Aorta (tissue), 5 donors: ENCODE measurements around the gene ZNF148. TPM values are rescaled to one million over a fixed set of nuclear protein-coding genes. Genes with fewer than 3 reads are reported as not detected.

Experiments
- ATAC-seq: fragments of 200-7000 bp; cut with Tn5 transposase; one replicate; pipeline ENCODE4 v1.9.1; 2022; ENCODE audit warnings: moderate library complexity; ENCODE audit not compliant: low FRiP score
- DNase-seq, 2 donors: peaks; one replicate each; pipeline ENCODE4 v3.0.0-alpha.2; 2020
- H3K27ac ChIP-seq, 2 donors: one replicate each; pipeline ENCODE4 v1.5.1; 2013; ENCODE audit warnings: low read length in 2 of 2, mild to moderate bottlenecking in 2 of 2, moderate library complexity in 2 of 2, control low read depth in 1 of 2, inconsistent platforms in 1 of 2, low read depth in 1 of 2
- H3K27me3 ChIP-seq, 2 donors: one replicate each; pipeline ENCODE4 v1.6.1; 2013; ENCODE audit warnings: control low read depth in 1 of 2, low read length in 1 of 2, mild to moderate bottlenecking in 1 of 2, moderate library complexity in 1 of 2; ENCODE audit not compliant: insufficient read depth in 2 of 2, control insufficient read depth in 1 of 2
- H3K36me3 ChIP-seq, 2 donors: one replicate each; pipeline ENCODE4 v1.6.1; 2013; ENCODE audit warnings: control low read depth in 1 of 2, low read length in 1 of 2, mild to moderate bottlenecking in 1 of 2; ENCODE audit not compliant: insufficient read depth in 2 of 2, control insufficient read depth in 1 of 2
- H3K4me1 ChIP-seq, 2 donors: one replicate each; pipeline ENCODE4 v1.6.1; 2013; ENCODE audit warnings: low read length in 2 of 2, control low read depth in 1 of 2, mild to moderate bottlenecking in 1 of 2, moderate library complexity in 1 of 2; ENCODE audit not compliant: insufficient read depth in 2 of 2, control insufficient read depth in 1 of 2
- H3K4me3 ChIP-seq, 2 donors: one replicate each; pipeline ENCODE4 v1.5.1; 2013; ENCODE audit warnings: low read length in 2 of 2, control low read depth in 1 of 2, mild to moderate bottlenecking in 1 of 2
- H3K9me3 ChIP-seq: one replicate; pipeline ENCODE4 v1.6.1; 2013; ENCODE audit warnings: mild to moderate bottlenecking, low read length; ENCODE audit not compliant: control insufficient read depth
- WGBS, 2 donors: extraction: QIAGEN DNeasy Blood & Tissue Kit; methylation state at CpG; one replicate each; pipeline ENCODE4 v1.1.7; 2013; 5-methylcytosine and 5-hydroxymethylcytosine counted together
- intact Hi-C, 2 donors: fragments of 100-400 bp; cut with DNase I; formaldehyde crosslinking; loops; one replicate each; pipeline versions ENCODE4 v1.14.2 to v1.15.0; 2022
- polyA plus RNA-seq, 2 donors: library from polyadenylated mRNA; stranded (reverse); fragments of 200-250 nt; gene quantifications; one replicate each; pipeline ENCODE4 v1.2.3, GENCODE V29; 2013
- total RNA-seq, 2 donors: library from RNA; stranded (reverse); fragmentation: NEBNext Ultra II Directional; extraction: Animal tissue kit (Norgen Biotek cat#: 25700); gene quantifications; one replicate each; pipeline ENCODE4 v1.2.1, GENCODE V29; 2021
- donor health status: healthy with polysubstance abuse.
- donor health status: Bipolar disorder and iron deficiency.
- donor health status: DM: no; HTN: no; CAD: no.
- donor health status: DM: no; HTN: no; CAD: no.
- donor health status: DM: yes; HTN: yes; CAD: no.

The ZNF148 gene
- total and polyA plus RNA-seq, 4 donors = 5.3 to 63.8 (median 29.6) TPM

DNA sequence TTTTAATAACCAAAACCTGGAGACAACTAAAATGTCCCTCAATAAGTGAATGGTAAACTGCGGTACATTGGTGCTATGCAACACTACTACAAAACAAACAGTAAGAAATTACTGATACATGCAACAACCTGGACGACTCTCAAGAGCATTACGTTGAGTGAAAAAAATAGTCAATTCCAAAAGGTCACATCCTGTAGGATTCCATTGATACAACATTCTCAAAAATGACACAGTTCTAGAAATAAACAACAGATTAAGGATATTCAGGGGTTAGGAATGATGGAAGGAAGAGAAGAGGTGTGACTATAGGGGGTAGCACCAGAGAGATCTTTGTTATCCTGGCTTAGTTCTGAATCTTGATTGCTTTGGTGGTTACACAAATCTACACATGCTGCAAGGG lies 72.2 kb downstream of the ZNF148 start:
- DNase-seq (no peak), ATAC-seq (no peak)
- intact Hi-C loops = loop anchor here in 1 of 2 donors (10.0 kb wide), 1 partner anchor 62 kb away; no protein-coding TSS in a partner anchor
- Histone ChIP-seq H3K4me3 (no peak overlapping the region), H3K36me3 (no peaks in the 10 kb centered on the region), H3K27ac (no peak overlapping the region), H3K27me3 (no peaks in the 10 kb centered on the region), H3K4me1 (no peaks in the 10 kb centered on the region), H3K9me3 (no peaks in the 10 kb centered on the region)
- WGBS, 2 donors = 91 to 93% methylated on average over 3 of the region's 3 CpGs

DNA sequence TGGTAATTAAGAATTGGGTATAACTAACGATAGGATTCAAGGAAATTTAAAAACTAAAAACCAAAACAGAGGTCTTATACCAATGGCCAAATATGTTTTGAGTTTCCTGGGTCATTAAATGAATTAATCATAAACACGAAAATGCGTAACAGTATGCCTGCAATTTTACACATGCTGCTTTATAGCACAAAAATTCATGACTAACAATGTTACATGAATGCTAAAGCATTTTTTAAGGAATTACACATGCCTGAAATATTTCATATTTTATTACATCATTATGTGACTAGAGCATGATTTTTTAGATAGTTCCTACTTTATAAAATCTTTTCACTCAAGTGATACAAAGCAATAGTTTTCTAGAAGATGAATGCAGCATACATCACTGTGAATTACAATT lies 74.7 kb downstream of the ZNF148 start:
- Histone ChIP-seq H3K27ac (no peak overlapping the region), H3K36me3 (no peaks in the 10 kb centered on the region), H3K4me3 (no peak overlapping the region), H3K27me3 (no peaks in the 10 kb centered on the region), H3K4me1 (no peaks in the 10 kb centered on the region), H3K9me3 (no peaks in the 10 kb centered on the region)
- intact Hi-C loops = loop anchor here in 1 of 2 donors (10.0 kb wide), 1 partner anchor 64 kb away; no protein-coding TSS in a partner anchor
- no peak for ATAC-seq
- no peak for DNase-seq
- 64 to 75% methylated on average over 3 of the region's 3 CpGs for WGBS, 2 donors

DNA sequence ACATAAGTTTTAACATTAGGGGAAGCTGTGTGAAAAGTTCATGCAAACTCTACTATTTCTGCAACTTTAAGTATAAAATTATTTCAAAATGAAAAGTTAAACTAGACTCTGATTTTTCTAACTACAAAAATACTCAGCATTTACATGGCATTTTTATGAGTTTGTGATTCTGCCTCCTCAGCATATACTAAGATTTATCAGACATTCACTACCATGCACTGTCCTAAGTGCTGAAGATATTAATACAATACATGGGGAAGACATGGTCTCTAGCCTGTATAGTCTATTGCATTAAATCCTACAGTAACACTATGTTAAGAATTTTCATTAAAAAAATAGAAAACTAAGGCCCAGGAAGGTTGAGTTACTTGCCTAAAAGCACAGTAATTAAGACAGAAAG lies 80.7 kb downstream of the ZNF148 start:
- Histone ChIP-seq H3K4me1 (no peaks in the 10 kb centered on the region), H3K27me3 (no peaks in the 10 kb centered on the region)
- intact Hi-C loops = no loop called here

DNA sequence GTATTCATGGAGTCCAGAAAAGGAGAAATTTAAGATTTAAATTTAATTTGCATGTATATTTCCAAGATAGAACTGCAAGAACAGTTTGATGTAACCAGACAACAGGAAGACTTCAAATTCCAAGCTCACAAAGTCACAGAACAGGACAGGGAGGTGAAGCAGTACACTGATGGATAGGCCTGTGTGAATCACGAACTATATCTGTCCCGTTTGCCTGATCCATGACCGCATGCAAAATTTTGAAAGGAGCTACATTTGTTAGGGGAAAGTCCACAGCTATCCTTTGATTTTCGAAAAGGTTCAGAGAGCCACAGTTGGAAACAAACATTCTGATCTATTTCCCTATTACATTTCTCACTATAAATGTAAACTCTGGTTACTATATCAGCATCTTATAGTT lies 83.1 kb downstream of the ZNF148 start:
- Histone ChIP-seq H3K9me3 (no peaks in the 10 kb centered on the region), H3K27me3 (no peaks in the 10 kb centered on the region), H3K36me3 (peaks cover 2 to 7% of the 10 kb centered on the region in 2 donors), H3K4me3 (no peak overlapping the region), H3K27ac (no peak overlapping the region), H3K4me1 (no peaks in the 10 kb centered on the region)
- WGBS, 2 donors = 89 to 92% methylated on average over 4 of the region's 4 CpGs
- DNase-seq = no peak
- no peak for ATAC-seq
- intact Hi-C loops = no loop called here

More for the DNA sequence above, 80.7 kb downstream of the ZNF148 start:
- no peak overlapping the region for H3K27ac ChIP-seq
- ATAC-seq = no peak
- no peak for DNase-seq
- no peak overlapping the region for H3K4me3 ChIP-seq
- no peaks in the 10 kb centered on the region for H3K36me3 ChIP-seq
- no peaks in the 10 kb centered on the region for H3K9me3 ChIP-seq

DNA sequence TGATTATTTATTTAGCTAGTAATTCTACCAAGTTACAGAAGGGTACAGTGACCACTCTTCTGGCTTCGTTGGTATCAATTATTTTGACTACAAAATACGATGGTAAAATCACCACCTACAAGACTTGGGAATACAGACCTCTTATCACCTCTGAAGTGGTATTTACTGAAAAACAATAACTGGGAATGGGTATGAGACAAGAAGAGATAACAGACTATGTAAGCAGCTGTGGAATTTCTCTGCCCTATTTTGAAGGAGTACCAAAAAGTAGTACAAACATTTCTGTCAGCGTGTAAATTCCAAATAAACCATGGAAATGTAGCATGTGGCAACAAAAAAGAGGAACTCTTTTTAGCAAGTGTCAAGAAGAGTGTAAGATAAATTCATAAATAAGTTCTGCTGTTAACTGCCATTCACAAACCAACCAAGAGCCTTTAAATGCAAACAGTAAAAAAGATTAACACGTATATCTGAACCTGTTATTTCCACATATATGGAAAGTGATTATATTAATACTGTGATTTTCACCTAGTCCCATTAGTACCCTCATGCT lies 85.6 kb downstream of the ZNF148 start:
- 27 to 41% methylated on average over 4 of the region's 4 CpGs for WGBS, 2 donors
- Histone ChIP-seq H3K9me3 (no peaks in the 10 kb centered on the region), H3K27ac (no peak overlapping the region), H3K27me3 (no peaks in the 10 kb centered on the region), H3K4me3 (no peak overlapping the region), H3K4me1 (no peaks in the 10 kb centered on the region), H3K36me3 (peaks cover 2 to 7% of the 10 kb centered on the region in 2 donors)
- no peak for ATAC-seq
- intact Hi-C loops = no loop called here
- no peak for DNase-seq

DNA sequence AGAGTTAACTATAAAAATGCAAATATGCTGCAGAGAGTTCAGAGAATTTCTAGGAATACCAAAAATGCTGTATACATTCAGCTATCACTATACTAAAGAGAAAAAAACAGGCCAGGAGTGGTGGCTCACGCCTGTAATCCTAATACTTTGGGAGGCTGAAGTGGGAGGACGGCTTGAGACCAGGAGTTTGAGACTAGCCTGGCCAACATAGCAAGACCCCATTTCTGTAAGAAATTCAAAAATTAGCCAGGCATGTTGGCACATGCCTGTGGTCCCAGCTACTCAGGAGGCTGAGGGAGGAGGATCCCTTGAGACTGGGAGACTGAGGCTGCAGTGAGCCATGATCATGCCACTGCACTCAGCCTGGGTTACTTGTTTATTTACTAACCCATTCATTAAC lies 87.9 kb downstream of the ZNF148 start:
- DNase-seq (no peak), ATAC-seq (no peak)
- intact Hi-C loops = no loop called here
- Histone ChIP-seq H3K27ac (no peak overlapping the region), H3K4me3 (no peak overlapping the region), H3K4me1 (no peaks in the 10 kb centered on the region), H3K27me3 (no peaks in the 10 kb centered on the region), H3K9me3 (no peaks in the 10 kb centered on the region), H3K36me3 (peaks cover 2 to 7% of the 10 kb centered on the region in 2 donors)
- 98 to 99% methylated on average over 2 of the region's 2 CpGs for WGBS, 2 donors

DNA sequence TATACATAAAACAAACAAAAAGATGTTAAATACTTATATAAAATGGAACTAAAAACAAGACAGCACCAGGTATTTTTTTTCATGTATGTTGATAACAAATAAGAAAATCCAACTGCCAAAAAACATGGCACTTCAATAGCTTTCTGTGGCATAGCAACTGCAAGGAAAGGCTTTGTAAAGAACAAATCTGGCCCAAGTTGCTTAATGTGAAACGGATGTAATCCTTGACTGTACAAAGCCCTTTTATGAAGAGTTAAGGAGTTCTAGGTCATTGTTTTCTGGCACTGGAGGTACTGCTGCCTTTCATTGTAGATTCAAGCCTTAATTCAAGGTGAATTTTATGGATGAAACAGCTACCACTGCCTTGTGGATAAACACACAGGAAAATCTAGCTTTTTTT lies 93.7 kb downstream of the ZNF148 start:
- Histone ChIP-seq H3K36me3 (no peaks in the 10 kb centered on the region), H3K27ac (no peak overlapping the region), H3K4me3 (no peak overlapping the region), H3K27me3 (no peaks in the 10 kb centered on the region), H3K9me3 (no peaks in the 10 kb centered on the region), H3K4me1 (no peaks in the 10 kb centered on the region)
- no peak for ATAC-seq
- DNase-seq = no peak
- 63 to 71% methylated on average over 1 of the region's 1 CpG for WGBS, 2 donors
- intact Hi-C loops = no loop called here

DNA sequence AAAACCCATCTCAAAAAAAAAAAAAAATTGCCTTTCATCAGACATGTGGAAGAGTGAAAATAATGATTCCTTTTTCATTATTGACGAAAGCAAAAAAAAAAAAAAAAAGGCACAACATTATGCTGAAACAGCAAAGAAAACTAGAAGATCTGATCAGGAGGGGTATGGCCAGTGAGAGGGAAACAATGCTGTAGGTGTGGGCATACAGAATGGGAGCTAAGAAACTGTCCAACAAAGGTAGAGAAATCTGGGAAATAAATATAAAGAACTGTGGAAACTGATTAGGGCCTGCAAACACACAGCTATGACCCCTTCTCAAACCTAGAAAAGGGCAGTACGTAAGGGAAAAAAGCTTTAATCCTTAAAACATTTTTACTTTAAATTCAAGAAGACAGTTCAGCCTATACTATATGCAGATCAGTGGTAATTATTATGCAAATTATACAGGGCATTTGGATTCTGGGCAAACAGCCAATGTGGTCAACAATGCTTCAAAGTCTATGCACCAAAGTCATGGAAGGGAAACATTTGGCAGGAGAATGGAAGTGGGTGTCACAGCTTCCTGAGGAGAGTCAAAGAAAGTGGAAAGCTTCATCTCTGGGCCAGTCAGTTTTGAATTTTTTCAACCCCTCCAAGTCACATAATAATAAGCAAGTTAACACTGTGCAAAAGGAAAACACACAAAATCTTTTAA lies 94.3 kb downstream of the ZNF148 start:
- no peaks in the 10 kb centered on the region for H3K4me1 ChIP-seq
- WGBS, 2 donors = 94 to 95% methylated on average over 2 of the region's 2 CpGs
- H3K36me3 ChIP-seq = no peaks in the 10 kb centered on the region
- H3K4me3 ChIP-seq = no peak overlapping the region
- intact Hi-C loops = no loop called here
- no peaks in the 10 kb centered on the region for H3K9me3 ChIP-seq
- no peak overlapping the region for H3K27ac ChIP-seq
- no peaks in the 10 kb centered on the region for H3K27me3 ChIP-seq
- DNase-seq = no peak
- no peak for ATAC-seq

DNA sequence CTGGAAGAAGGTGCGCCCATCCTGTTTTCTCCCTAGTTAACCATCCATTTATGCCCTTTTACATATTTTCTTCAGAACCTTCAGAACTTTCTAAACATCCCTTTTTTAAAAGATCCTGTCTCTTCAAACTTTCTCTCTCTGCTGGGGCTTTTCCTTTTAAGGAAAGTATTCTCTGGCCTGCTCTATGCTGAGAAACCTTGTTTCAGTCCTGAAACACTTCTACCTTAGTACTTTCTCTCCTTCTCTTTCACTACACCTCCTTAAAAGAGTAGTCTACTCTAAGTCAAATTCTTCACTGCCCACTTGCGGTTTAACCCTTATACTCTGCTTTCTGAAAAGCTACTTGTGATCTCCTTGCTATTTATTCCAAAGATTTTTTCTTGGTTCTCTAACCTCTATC lies 97.0 kb downstream of the ZNF148 start:
- Histone ChIP-seq H3K4me1 (no peaks in the 10 kb centered on the region), H3K27me3 (no peaks in the 10 kb centered on the region), H3K36me3 (no peaks in the 10 kb centered on the region), H3K27ac (no peak overlapping the region), H3K4me3 (no peak overlapping the region), H3K9me3 (no peaks in the 10 kb centered on the region)
- DNase-seq = no peak
- no peak for ATAC-seq
- WGBS, 2 donors = 92 to 93% methylated on average over 2 of the region's 2 CpGs
- intact Hi-C loops = no loop called here
